Natural killer cell (primary cell): Measurements from ENCODE around the gene HS6ST3. TPM values are rescaled to one million over a fixed set of nuclear protein-coding genes. Genes with fewer than 3 reads are reported as not detected.

Experiments
- ATAC-seq, 3 donors: fragments of 150-1000 bp in 2 of 3; fragments of 200-7000 bp in 1 of 3; cut with Tn5 transposase; 1 replicate in 1 of 3; 2 replicates in 2 of 3; pipeline ENCODE4 v1.10.0; 2021; ENCODE audit warnings: mild to moderate bottlenecking in 2 of 3, moderate library complexity in 2 of 3
- DNase-seq, 2 donors: peaks; one replicate each; pipeline versions ENCODE4 v3.0.0 to v3.0.0-alpha.2; 2013 to 2021; ENCODE audit warnings: mixed read lengths in 1 of 2
- H3K27ac ChIP-seq: one replicate; pipeline ENCODE4 v1.5.1; 2013; ENCODE audit warnings: mild to moderate bottlenecking, low read length
- H3K27me3 ChIP-seq: one replicate; pipeline ENCODE4 v1.6.1; 2013; ENCODE audit warnings: low read length; ENCODE audit not compliant: control insufficient read depth, insufficient read depth
- H3K36me3 ChIP-seq: one replicate; pipeline ENCODE4 v1.6.1; 2013; ENCODE audit warnings: low read length; ENCODE audit not compliant: control insufficient read depth, insufficient read depth
- H3K4me1 ChIP-seq: one replicate; pipeline ENCODE4 v1.6.1; 2013; ENCODE audit warnings: low read length; ENCODE audit not compliant: control insufficient read depth, insufficient read depth
- H3K4me3 ChIP-seq: one replicate; pipeline ENCODE4 v1.5.1; 2013; ENCODE audit warnings: low read length
- H3K9me3 ChIP-seq: one replicate; pipeline ENCODE4 v1.6.1; 2013; ENCODE audit warnings: low read length; ENCODE audit not compliant: control insufficient read depth, insufficient read depth
- H3K27ac Mint-ChIP-seq, 2 donors: one replicate each; pipeline ENCODE4 v1.8.0; 2022; ENCODE audit warnings: mild to moderate bottlenecking in 2 of 2, mixed read lengths in 2 of 2, moderate library complexity in 1 of 2
- H3K27me3 Mint-ChIP-seq, 2 donors: one replicate each; pipeline ENCODE4 v1.8.0; 2022; ENCODE audit warnings: low read depth in 2 of 2, mixed read lengths in 2 of 2
- H3K36me3 Mint-ChIP-seq: one replicate; pipeline ENCODE4 v1.8.0; 2022; ENCODE audit warnings: mixed read lengths
- H3K4me1 Mint-ChIP-seq, 2 donors: one replicate each; pipeline ENCODE4 v1.8.0; 2022; ENCODE audit warnings: mixed read lengths in 2 of 2
- H3K4me3 Mint-ChIP-seq: one replicate; pipeline ENCODE4 v1.8.0; 2022; ENCODE audit warnings: mild to moderate bottlenecking, moderate library complexity, mixed read lengths
- H3K9me3 Mint-ChIP-seq, 2 donors: one replicate each; pipeline ENCODE4 v1.8.0; 2022; ENCODE audit warnings: mixed read lengths in 2 of 2
- WGBS: methylation state at CpG from one replicate; pipeline ENCODE4 v1.1.7; 2013; ENCODE audit warnings: missing lambda C conversion rate; ENCODE audit not compliant: insufficient coverage; 5-methylcytosine and 5-hydroxymethylcytosine counted together
- intact Hi-C: fragments of 100-400 bp; cut with micrococcal nuclease; formaldehyde crosslinking; loops from one replicate; pipeline ENCODE4 v1.14.2; 2022
- total RNA-seq, 4 donors: library from RNA; stranded (reverse); fragments of 120-200 nt in 1 of 4; gene quantifications; one replicate each; pipeline versions ENCODE4 v1.2.3 to v1.2.4, GENCODE V29; 2013 to 2022
- TF ChIP-seq, protein P1 (sequence below): fragments of 200-600 bp; IDR thresholded peaks from one replicate; pipeline ENCODE4 v1.8.0; 2022; ENCODE audit warnings: antibody characterized with exemption

Gene HS6ST3
- total RNA-seq, 3 donors from 2014 or later (not counting 1 experiment from before 2014, with no cell fraction given), result not detected

DNA sequence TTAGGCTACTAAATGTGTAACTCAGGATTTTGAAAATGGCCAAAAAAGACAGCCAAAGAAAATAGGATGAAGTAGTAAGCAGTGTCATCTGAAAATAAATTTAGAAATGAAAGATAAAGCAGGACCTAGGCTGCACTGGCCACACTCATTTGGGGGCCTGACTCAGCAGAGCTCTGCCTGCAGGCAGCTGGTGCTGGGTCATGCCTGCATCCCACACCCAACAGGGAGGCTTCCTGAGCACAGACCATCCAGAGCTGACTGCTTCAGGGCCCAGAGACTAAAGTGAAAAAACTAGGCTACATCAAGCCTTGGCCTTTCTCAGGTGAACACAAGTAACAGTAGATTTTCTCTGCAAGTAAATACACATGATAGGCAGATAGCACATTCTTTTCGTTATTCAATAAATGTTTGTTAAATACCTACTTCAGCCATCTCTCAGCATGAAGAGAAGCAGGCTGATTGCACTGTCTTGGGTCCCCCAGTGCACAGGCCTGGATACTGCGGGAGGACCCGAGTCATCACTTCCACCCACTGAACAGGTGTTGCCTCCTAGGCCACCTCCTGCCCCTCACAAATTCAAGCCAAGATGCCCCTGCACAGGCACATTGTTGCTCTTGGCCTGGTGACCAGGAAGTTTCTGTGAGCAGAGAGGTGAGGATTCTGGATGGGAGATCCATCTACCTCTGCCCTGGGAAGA, 620.4 kb downstream of the HS6ST3 start:
- no peak for ATAC-seq
- peaks cover 14 to 19% of the 10 kb centered on the region in 2 donors for H3K9me3 Mint-ChIP-seq
- H3K36me3 ChIP-seq, result no peaks in the 10 kb centered on the region
- intact Hi-C loops, result no loop called here
- H3K27me3 Mint-ChIP-seq, result no peaks in the 10 kb centered on the region
- H3K4me1 Mint-ChIP-seq, result no peaks in the 10 kb centered on the region
- H3K4me3 Mint-ChIP-seq, result no peak overlapping the region
- no peak overlapping the region for H3K27ac Mint-ChIP-seq
- 86% methylated on average over 3 of the region's 3 CpGs for WGBS
- H3K36me3 Mint-ChIP-seq, result peaks cover 5% of the 10 kb centered on the region
- no peak overlapping the region for H3K27ac ChIP-seq
- H3K4me1 ChIP-seq, result no peaks in the 10 kb centered on the region
- H3K27me3 ChIP-seq, result no peaks in the 10 kb centered on the region
- TF ChIP-seq, protein P1, sequence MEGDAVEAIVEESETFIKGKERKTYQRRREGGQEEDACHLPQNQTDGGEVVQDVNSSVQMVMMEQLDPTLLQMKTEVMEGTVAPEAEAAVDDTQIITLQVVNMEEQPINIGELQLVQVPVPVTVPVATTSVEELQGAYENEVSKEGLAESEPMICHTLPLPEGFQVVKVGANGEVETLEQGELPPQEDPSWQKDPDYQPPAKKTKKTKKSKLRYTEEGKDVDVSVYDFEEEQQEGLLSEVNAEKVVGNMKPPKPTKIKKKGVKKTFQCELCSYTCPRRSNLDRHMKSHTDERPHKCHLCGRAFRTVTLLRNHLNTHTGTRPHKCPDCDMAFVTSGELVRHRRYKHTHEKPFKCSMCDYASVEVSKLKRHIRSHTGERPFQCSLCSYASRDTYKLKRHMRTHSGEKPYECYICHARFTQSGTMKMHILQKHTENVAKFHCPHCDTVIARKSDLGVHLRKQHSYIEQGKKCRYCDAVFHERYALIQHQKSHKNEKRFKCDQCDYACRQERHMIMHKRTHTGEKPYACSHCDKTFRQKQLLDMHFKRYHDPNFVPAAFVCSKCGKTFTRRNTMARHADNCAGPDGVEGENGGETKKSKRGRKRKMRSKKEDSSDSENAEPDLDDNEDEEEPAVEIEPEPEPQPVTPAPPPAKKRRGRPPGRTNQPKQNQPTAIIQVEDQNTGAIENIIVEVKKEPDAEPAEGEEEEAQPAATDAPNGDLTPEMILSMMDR, result no peak
- no peak overlapping the region for H3K4me3 ChIP-seq
- H3K9me3 ChIP-seq, result no peaks in the 10 kb centered on the region
- DNase-seq, result no peak

DNA sequence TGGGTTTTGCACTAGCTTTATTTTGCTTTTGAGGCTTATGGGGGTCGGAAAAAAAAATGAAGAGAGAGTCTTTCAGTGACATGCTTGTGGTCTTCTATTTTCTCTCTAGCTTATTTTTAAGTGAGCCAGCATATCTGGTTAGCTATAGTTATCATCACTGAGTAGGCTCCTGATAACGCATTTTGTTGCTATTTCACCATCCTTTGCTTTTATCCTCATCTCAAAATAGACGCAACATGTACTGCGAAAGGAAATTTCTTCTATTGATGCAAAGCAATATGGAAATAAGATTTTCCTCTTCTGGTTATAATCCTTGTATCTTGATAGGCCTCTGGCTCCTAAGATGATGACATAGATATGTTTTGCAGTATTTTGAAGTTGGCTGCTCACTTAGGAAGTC, 630.5 kb downstream of the HS6ST3 start:
- intact Hi-C loops, result no loop called here
- WGBS, result 100% methylated on average over 1 of the region's 4 CpGs
- TF ChIP-seq, protein P1, result no peak
- Histone ChIP-seq H3K4me3 (no peak overlapping the region), H3K36me3 (no peaks in the 10 kb centered on the region), H3K4me1 (no peaks in the 10 kb centered on the region), H3K27me3 (no peaks in the 10 kb centered on the region), H3K27ac (no peak overlapping the region), H3K9me3 (no peaks in the 10 kb centered on the region)
- Mint-ChIP-seq H3K36me3 (no peaks in the 10 kb centered on the region), H3K27ac (no peak overlapping the region), H3K9me3 (peaks cover 8 to 16% of the 10 kb centered on the region in 2 donors), H3K4me3 (no peak overlapping the region), H3K27me3 (no peaks in the 10 kb centered on the region), H3K4me1 (no peaks in the 10 kb centered on the region)
- no peak for DNase-seq
- ATAC-seq, result no peak

DNA sequence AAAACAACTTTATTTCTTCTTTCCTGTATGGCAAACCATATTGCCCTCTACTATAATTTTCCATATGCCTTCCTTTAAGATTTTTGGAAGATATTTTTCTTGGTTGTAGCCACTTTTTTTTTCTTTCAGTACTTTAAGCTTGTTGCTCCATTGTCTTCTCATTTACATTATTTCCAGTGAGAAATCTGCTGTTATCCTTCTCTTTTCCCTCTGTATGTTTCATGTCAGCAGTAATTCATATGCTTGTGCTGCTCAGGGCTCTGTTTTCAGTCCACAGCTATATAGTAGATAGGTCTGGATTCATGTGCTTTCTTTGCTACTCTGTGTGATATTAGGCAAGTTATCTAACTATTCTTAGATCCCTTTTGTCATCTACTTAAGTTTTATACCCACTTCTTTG, 636.7 kb downstream of the HS6ST3 start:
- Histone ChIP-seq H3K27ac (no peak overlapping the region), H3K9me3 (peaks cover 4% of the 10 kb centered on the region), H3K4me1 (no peaks in the 10 kb centered on the region), H3K4me3 (no peak overlapping the region), H3K27me3 (no peaks in the 10 kb centered on the region), H3K36me3 (no peaks in the 10 kb centered on the region)
- Mint-ChIP-seq H3K9me3 (peaks cover 12 to 21% of the 10 kb centered on the region in 2 donors), H3K27me3 (no peaks in the 10 kb centered on the region), H3K36me3 (no peaks in the 10 kb centered on the region), H3K4me3 (no peak overlapping the region), H3K4me1 (no peaks in the 10 kb centered on the region), H3K27ac (no peak overlapping the region)
- intact Hi-C loops, result no loop called here
- DNase-seq (no peak), ATAC-seq (no peak)
- TF ChIP-seq, protein P1, result no peak

DNA sequence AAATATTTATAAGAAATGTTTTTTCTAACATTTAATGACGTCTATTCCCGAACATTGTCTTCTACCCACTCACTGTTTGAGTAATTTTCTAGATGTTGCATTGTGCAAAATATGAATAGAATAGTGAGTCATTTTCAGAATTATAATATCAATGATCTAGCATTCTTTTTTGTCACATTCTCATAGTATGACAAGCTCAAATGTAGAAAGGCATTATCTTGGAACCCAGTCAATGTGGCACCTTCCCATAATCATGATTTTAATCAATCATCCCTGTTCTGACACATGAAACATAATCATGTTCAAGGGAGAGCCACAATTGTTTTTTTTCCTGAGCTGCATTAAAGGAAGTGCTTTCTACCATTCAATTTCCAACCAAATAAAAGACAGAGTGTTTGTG, 638.6 kb downstream of the HS6ST3 start:
- no peak overlapping the region for H3K4me3 ChIP-seq
- Mint-ChIP-seq H3K4me1 (no peaks in the 10 kb centered on the region), H3K9me3 (peaks cover 16 to 27% of the 10 kb centered on the region in 2 donors), H3K36me3 (no peaks in the 10 kb centered on the region), H3K27ac (no peak overlapping the region), H3K27me3 (no peaks in the 10 kb centered on the region), H3K4me3 (no peak overlapping the region)
- peaks cover 4% of the 10 kb centered on the region for H3K9me3 ChIP-seq
- no peak for DNase-seq
- TF ChIP-seq, protein P1, result no peak
- H3K36me3 ChIP-seq, result no peaks in the 10 kb centered on the region
- no peaks in the 10 kb centered on the region for H3K4me1 ChIP-seq
- no CpG with 5 or more reads among the region's 2 CpGs for WGBS
- H3K27ac ChIP-seq, result no peak overlapping the region
- ATAC-seq, result no peak
- intact Hi-C loops, result no loop called here
- no peaks in the 10 kb centered on the region for H3K27me3 ChIP-seq
